ENCODE results near the gene LRP1-AS.

Gene LRP1-AS

DNA sequence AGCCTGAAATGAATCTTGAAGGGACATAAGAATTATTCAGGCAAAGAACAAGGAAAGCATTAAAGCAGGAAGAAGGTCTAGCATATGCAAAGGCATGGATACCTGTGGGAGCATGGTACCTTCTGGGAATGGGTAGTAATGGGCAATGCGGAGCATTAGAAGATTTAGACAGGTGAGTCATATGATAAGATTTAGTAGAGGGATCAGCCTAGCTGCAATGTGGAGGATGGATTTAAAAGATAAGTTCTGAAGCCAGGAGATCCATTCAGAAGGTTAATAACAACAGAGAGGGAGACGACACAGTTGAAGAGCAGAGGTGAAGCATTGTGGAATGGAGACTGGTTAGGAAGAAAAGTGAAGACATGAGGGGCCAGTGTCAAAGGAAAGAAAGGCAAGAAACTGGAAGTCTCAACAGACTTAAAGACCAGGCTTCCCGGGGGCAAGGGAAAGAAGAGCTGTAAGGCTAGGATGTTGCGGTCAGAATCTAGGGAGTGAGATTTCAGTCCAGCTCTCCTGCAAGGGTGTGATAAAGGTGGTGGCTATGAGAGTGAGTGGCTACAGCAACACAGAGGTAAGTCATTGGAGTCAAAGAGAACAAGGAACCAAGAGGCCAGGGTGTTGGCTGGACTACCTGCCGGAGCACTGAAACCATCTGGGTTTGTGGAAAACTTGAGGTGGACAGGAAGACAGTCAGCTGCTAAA is 30.7 kb downstream of the LRP1-AS start:
- DNase-seq, result no peak

GRCh38 chr12:57112492-57113294 is 34.7 kb downstream of the LRP1-AS start:
- no peak for DNase-seq

DNA sequence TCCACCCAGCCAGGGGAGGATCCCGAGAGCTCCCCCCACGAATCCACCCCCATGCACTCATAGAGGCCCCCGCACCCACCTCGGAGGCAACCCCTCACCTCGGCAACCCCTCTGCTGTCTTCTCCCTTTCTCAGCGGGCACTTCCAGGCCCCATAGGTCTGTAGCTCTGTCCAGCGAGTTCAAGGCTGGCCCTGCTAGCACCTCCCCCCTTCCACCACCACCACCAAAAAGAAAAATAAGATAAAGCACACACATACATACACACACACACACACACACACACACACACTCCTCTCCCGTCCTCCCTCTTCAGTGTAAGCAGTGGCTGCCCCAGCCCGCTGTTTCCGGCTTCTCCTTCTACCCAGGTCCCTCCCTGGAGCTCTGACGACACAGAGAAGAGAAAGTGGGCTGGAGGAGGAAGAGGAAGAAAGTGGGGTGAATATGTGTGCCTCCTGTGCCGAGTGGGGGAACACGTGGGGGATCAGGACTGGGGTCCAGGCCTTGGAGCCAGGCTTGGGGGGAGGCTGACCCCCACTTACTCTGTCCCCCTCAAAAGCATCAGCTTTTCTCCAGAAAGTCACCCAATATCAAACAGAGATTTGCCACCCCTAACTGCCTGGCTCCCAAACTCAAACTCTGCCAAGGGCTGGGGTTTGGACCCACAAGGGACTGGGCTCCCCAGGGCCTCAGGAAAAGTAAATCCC is 36.2 kb downstream of the LRP1-AS start, which contains the start of gene STAT6:
Gene STAT6 (minus strand): TSS at position 332 of the 704 bp plus-strand sequence. CDS start 3,084 bp downstream, outside the sequence.
- peak; percentile 82 for DNase-seq

GRCh38 chr12:57110104-57111030 is 37.1 kb downstream of the LRP1-AS start:
- peak; percentile 54 for DNase-seq

DNA sequence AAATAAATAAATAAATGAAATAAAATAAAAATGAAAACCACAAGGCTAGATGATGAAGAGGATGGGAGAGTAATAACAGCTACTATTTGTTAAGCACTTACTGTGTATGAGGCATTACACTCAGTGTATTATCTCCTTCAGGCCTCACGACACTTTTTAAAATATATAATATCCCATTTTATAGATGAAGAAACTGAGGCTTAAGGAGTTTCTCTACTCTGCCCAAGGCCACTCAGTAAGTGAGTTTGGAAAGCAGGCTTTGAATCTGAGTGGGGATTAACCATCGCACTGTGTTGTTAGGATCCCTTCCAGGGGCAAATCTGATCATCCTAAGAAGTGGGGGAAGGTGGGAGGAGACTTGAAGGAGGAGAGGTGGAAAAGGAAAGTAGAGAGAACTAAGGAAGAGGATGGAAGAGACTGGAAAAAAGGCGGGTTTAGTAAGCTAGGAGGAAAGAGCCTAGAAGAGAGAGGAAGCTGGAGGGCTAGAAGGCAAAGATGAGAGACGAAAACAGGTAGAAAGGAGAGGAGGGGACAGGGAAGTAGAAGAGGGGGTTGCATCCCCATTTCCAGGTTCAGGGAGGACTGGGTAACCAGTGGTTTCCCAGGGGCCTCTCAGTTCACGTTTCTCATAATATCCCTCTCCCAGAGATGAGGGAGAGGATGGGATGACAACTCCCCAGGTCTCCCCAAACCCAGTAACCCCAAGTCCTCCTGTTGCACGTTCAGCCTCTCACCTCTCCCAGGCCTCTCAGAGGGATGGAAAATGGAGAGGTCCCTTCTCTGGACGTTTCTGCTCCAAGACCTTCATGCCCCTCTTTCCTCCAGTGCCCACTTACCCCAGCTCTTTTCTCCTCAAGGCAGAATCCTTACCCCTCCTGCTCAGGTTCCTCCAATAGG is 38.0 kb downstream of the LRP1-AS start:
- DNase-seq, result no peak

DNA sequence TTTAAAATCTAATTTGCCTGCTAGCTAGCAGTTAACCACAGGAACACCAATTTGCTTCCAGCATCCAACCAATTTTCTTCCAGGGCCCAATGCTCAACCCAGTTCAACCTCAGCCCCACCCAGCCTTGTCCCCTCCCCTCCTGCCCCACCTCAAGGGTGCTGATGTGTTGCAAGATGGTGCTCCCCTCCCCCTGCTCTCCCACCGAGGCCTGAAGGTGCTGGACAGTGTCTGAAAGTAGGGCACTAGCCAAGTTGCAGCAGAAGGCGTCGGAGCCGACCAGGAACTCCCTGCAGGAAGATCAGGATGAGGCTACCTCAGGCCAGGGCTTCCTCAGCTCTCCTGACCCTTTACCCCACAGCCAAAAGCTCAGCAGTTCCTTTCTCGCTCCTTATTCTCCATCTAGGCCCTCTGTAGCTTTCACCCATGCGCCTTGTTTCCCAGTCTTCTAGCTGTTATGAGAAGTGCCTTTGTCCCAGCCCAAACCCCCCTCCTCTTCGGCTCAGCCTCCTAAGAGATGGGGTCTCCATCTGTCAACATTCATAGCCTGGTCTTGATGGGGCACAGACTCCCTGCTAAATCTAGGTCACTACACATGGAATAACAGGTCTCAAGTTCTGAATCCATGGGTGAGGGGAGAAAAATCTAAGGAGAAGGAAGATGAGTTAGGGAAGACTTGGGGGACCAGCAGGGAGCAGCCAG is 39.8 kb downstream of the LRP1-AS start:
- DNase-seq, result no peak

DNA sequence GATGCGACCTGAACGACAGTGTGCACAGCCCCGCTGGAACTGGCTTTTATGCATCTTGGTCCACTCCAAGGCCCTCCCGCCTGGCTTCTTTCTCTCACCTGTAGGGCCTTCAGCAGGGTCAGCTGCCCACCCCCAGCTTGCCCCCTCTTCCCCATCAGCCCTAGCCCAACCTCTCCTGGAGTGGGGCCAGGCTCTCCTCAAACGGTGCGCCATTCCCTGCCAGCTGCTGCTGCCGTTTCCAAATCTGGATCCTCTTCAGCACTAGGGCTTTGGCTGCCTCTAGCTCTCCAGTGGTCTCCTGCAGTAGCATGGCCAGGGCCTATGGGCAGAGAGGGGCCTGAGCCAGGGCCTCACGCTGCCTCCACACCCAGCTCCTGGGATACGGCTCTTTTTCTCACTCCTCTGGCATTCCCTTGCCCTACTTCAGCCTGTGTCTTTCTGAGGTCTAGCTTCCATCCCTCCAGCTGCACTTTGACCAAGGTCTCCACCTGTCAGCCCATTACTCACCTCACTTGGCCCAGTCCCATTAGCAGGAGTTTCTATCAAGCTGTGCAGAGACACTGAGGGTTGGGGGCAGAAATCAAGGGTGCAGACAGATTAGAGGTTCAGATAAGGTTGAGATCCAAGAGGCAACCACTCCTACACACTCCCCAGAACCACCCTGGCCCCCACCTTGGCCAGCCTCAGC is 41.3 kb downstream of the LRP1-AS start:
- no peak for DNase-seq

GRCh38 chr12:57105011-57105753 is 42.2 kb downstream of the LRP1-AS start:
- DNase-seq, result no peak

GRCh38 chr12:57104292-57104910 is 43.0 kb downstream of the LRP1-AS start:
- DNase-seq, result no peak

GRCh38 chr12:57103856-57104255 is 43.6 kb downstream of the LRP1-AS start:
- no peak for DNase-seq

GRCh38 chr12:57101892-57102695 is 45.3 kb downstream of the LRP1-AS start:
- DNase-seq, result no peak

DNA sequence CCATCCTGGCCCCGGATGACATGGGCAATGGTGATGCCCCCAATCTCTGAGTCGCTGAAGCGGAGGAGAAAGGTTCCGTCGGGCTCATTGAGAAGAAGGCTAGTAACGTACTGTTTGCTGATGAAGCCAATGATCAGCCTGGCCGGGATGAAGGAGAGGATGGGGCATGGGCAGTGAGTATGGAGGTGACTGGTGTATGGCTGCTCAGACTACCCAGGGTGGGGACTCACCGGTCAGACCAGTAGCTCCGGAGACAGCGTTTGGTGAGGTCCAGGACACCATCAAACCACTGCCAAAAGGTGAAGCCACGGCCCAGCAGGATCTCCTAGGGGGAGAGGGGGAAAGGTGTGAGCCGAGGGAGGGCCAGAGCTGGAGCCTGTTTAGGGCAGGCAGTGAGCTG is 47.7 kb downstream of the LRP1-AS start:
- DNase-seq, result no peak

DNA sequence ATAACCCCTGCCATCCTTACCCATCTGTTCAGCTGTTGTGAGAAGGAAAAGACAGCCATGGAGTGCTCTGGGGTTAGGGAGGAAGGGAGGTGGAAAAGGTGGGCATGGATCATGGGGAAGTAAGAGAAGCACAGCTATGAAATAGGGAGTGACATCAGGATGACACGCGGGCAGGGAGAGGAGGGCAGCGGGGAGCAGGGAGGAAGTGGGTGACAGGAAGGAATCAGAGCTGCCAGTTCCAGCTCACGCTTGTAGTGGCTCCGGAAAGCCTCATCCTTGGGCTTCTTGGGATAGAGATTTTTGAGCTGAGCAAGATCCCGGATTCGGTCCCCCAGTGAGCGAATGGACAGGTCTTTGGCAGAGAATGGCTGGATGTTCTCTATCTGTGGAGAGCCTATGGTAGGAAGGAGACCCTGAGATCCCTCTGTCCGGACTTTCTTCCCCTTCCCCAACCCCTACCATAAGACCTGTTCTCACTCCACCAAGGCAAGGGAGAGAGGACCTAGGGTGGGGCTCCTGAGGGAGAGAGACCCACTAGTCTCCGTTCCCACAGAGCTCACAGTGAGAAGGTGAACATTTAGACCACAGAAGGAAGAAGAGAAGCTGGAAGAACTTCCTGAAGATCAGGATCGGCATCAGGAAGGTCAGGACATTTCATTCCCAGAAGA is 48.2 kb downstream of the LRP1-AS start:
- no peak for DNase-seq

DNA sequence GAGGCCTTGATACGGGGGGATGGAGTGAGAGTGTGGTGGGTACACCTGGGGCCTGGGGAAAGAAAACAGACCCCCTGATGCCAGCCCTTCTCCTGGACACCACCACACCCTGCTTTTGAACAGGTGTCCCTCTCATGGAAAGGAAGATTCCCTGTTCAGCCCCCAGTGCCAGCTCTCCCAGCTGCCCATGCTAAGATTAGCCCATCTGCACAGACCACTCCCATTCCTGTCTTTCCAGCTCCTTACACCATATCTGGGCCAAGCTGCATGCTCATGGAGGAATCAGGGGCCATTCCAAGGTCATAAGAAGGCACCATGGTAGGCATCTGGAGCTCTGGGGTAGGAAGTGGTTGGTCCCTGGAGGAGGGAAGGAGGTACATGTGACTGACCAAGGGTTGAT is 48.9 kb downstream of the LRP1-AS start:
- no peak for DNase-seq

DNA sequence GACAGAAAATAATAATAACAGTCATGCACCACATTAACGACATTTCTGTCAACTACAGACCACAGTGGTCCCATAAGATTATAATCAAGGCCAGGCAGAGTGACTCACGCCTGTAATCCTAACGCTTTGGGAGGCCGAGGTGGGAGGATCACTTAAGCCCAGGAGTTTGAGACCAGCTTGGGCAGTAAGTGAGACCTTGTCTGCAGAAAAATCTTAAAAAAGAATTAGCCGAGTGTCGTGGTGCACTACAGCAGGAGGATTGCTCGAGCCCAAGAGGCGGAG is 49.9 kb downstream of the LRP1-AS start:
- no peak for DNase-seq

DNA sequence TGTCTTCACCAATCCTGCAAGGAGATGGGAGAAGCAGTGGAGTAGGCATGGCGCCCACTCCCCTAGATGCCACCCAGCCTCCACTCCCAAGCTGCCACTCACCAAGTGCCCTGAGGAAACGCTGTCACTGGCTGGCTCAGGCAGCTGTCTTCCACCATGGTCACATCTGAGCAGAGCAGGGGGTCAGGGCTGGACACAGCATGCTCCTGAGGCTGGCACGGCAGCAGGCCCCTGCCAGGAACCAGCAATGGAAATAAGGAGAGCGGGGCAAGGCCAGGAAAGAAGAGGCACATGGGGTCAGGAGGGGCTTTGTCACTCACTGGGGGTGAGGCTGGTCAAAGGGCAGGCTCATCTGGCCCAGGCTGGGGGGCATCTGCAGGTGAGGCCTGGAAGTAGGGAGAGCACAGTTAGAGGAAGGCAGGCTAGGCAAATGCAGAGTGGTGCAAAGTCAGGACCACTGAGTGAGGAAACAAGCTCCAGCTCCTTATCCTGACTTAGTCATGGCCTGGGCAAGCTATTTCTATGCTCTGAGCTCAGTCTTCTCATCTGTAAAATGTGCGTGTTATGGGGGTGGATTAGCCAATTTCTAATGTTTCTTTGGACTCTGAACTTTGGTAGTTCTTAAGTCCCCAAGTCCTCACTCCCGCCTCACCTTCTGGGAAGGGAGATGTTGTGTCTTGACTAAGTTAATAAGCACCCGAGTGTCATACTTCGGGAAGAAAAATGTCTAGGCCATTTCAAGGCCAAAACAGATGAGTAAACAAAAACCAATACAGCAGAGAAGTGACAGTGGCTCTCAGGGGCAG is 50.5 kb downstream of the LRP1-AS start:
- no peak for DNase-seq

DNA sequence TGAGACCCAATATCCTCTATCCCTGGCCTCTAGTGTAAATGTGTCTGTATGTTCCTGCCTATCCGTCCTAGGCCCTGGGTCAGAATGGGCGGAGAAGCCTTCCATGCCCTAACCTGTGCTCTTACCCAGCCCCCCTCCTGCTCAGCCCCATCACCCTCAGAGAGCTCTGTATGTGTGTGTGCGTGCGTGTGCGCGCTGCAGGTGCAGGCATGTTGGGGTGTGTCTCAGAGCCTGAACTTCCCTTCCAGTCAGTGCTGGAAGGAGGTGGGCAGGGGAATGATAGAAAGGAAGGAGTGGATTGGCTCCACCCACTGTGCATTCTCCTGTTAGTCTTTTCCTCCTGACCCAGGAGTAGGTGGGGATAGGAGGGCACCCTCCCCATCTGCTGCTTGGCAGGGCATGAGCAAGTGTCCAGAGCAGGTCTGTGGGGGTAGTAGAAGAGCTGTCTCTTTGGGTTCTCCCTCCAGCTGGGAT is 51.3 kb downstream of the LRP1-AS start:
- peak; percentile 13 for DNase-seq
